Panc1 (cell line): ENCODE measurements around the gene KIAA1755.

Experiments used
- POLR2AphosphoS5 ChIP-seq: IDR thresholded peaks from 2 replicates; pipeline ENCODE4 v1.6.1; 2012; ENCODE audit warnings: mild to moderate bottlenecking, low read depth, low read length, moderate library complexity
- REST ChIP-seq, 2 experiments: IDR thresholded peaks; 2 replicates each; pipeline ENCODE4 v1.6.1; 2011 to 2012; ENCODE audit warnings: low read depth in 2 of 2, control low read depth in 1 of 2, low read length in 1 of 2, mild to moderate bottlenecking in 1 of 2, moderate library complexity in 1 of 2; ENCODE audit not compliant: insufficient read depth in 1 of 2
- SIN3A ChIP-seq: IDR thresholded peaks from 2 replicates; pipeline ENCODE4 v1.6.1; 2012; ENCODE audit warnings: low read depth, mild to moderate bottlenecking, low read length, moderate library complexity, borderline replicate concordance; ENCODE audit not compliant: insufficient read depth
- TCF7L2 ChIP-seq: IDR thresholded peaks from 2 replicates; pipeline ENCODE4 v1.6.1; 2011; ENCODE audit warnings: mild to moderate bottlenecking, low read depth, low read length, inconsistent platforms
- TF ChIP-seq, protein P1 (sequence below): fragments of 450-650 bp; IDR thresholded peaks from 2 replicates; pipeline ENCODE4 v1.5.1; 2017; ENCODE audit warnings: mild to moderate bottlenecking

- no peak for TF ChIP-seq POLR2AphosphoS5
- TF ChIP-seq, protein P1, sequence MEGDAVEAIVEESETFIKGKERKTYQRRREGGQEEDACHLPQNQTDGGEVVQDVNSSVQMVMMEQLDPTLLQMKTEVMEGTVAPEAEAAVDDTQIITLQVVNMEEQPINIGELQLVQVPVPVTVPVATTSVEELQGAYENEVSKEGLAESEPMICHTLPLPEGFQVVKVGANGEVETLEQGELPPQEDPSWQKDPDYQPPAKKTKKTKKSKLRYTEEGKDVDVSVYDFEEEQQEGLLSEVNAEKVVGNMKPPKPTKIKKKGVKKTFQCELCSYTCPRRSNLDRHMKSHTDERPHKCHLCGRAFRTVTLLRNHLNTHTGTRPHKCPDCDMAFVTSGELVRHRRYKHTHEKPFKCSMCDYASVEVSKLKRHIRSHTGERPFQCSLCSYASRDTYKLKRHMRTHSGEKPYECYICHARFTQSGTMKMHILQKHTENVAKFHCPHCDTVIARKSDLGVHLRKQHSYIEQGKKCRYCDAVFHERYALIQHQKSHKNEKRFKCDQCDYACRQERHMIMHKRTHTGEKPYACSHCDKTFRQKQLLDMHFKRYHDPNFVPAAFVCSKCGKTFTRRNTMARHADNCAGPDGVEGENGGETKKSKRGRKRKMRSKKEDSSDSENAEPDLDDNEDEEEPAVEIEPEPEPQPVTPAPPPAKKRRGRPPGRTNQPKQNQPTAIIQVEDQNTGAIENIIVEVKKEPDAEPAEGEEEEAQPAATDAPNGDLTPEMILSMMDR, result no peak
- TF ChIP-seq REST (IDR thresholded peaks at IDR 0.05; ENCODE audit: insufficient read depth in 1 of 2, low read depth in 2 of 2, low read length in 1 of 2), result no peak
- no peak for TF ChIP-seq SIN3A
- no peak for TF ChIP-seq TCF7L2
These were observed 73.0 kb downstream of the KIAA1755 start for GRCh38 chr20:38187517-38187916.
